ENCODE data around the gene PDE11A. TPM values are rescaled to one million over a fixed set of nuclear protein-coding genes. Genes with fewer than 3 reads are reported as not detected.

PDE11A gene
- total RNA-seq, 1 experiment from 2014 or later = 0.13 TPM

GRCh38 chr2:177826897-177827296, 245.7 kb downstream of the PDE11A start:
- Mint-ChIP-seq H3K36me3 (ENCODE audit: insufficient read depth in 1 of 3, low read depth in 3 of 3) (no peaks in the 10 kb centered on the region), H3K4me1 (peaks cover 2 to 4% of the 10 kb centered on the region in 2 experiments; a peak in 3 of 4 replicates), H3K27me3 (ENCODE audit: low read depth) (peaks cover 4% of the 10 kb centered on the region), H3K27ac (no peak overlapping the region), H3K4me3 (no peak overlapping the region), H3K9me3 (no peaks in the 10 kb centered on the region)
- Histone ChIP-seq H3K4me2 (ENCODE audit: insufficient read depth, insufficient read length, low read length) (no peak overlapping the region), H3T11ph (ENCODE audit: low read length) (no peak overlapping the region), H2BK120ac (ENCODE audit: low read depth, low read length, poor library complexity, severe bottlenecking) (no peak overlapping the region), H3K79me2 (ENCODE audit: insufficient read depth, low read length) (no peaks in the 10 kb centered on the region), H3K27me3 (ENCODE audit: insufficient read depth, low read length) (no peaks in the 10 kb centered on the region), H3K4ac (ENCODE audit: low read depth, low read length) (no peak overlapping the region), H3K23me2 (ENCODE audit: insufficient read length, low read depth, low read length, poor library complexity, severe bottlenecking) (no peaks in the 10 kb centered on the region), H4K91ac (ENCODE audit: insufficient read length, low read depth, low read length) (no peak overlapping the region), H4K20me1 (ENCODE audit: control insufficient read depth, insufficient read depth, insufficient read length) (no peaks in the 10 kb centered on the region), H4K5ac (ENCODE audit: insufficient read length, low read depth, low read length) (no peak overlapping the region), H3K18ac (ENCODE audit: insufficient read length, low read depth, low read length) (no peak overlapping the region), H3K27ac (ENCODE audit: insufficient read length, low read depth, low read length) (no peak overlapping the region), H2BK5ac (ENCODE audit: insufficient read length, low read length) (no peak overlapping the region), H3K9me3 (ENCODE audit: control insufficient read depth, low read depth, low read length) (no peaks in the 10 kb centered on the region), H3K23ac (ENCODE audit: insufficient read length, low read depth, low read length) (no peak overlapping the region), H4K8ac (replicated peaks; ENCODE audit: insufficient read length, low read depth, low read length) (no peak overlapping the region), H3K9ac (ENCODE audit: extremely low read depth, insufficient read length, low read length) (no peak overlapping the region), H2AK5ac (ENCODE audit: insufficient read length, low read length) (no peak overlapping the region), H3K56ac (ENCODE audit: insufficient read length, low read depth, low read length) (no peak overlapping the region), H2BK15ac (ENCODE audit: low read depth, low read length) (no peak overlapping the region), H2BK12ac (ENCODE audit: insufficient read length, low read depth, low read length) (no peak overlapping the region), H2BK20ac (ENCODE audit: low read depth, low read length, poor library complexity, severe bottlenecking) (no peak overlapping the region), H3K79me1 (ENCODE audit: insufficient read depth, low read depth, low read length, poor library complexity, severe bottlenecking) (no peaks in the 10 kb centered on the region), H3K14ac (ENCODE audit: insufficient read depth, low read length) (no peak overlapping the region), H2AFZ (ENCODE audit: low read length) (no peak overlapping the region), H3K4me1 (ENCODE audit: insufficient read depth, low read length) (no peaks in the 10 kb centered on the region)
- no peak for DNase-seq
- no CpG with 5 or more reads among the region's 2 CpGs for WGBS (ENCODE audit: extremely low coverage, insufficient read length, low lambda C conversion rate)
- no peak for TF ChIP-seq CTCF (conservative IDR thresholded peaks at IDR 0.05)
